ENCODE measurements around the gene LRCH1. TPM values are rescaled to one million over a fixed set of nuclear protein-coding genes. Genes with fewer than 3 reads are reported as not detected.

Gene LRCH1
- total RNA-seq, 4 donors from 2014 or later, result 5.0 to 20.4 (median 7.4) TPM

DNA sequence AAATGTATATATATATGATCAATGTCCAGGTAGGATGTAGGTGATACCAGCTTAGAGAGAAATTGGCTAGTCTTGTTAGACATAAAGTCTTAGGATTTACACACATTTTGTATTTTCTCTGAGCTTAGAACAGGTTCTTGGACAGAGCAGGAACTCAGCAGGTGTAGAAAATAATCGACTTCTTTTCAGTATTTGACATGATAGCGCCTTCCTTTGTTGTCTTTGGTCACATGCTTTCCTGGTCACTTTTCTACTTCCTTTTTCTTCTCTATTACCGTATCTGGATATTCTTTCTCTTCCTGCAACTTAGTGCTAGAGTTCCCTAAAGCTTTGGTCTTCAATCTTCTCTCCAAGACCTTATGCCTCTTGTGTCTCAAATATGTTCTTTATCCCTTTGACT, 107.4 kb downstream of the LRCH1 start:
- Histone ChIP-seq H3K27me3 (no peaks in the 10 kb centered on the region), H3K4me3 (no peak overlapping the region), H3K9me3 (no peaks in the 10 kb centered on the region), H3K36me3 (no peaks in the 10 kb centered on the region), H3K4me1 (peaks cover 0 to 43% (median 2%) of the 10 kb centered on the region in 3 donors), H3K27ac (no peak overlapping the region)
- 74 to 75% methylated on average over 3 of the region's 3 CpGs for WGBS, 2 donors
- DNase-seq, result no peak
- no peak for TF ChIP-seq POLR2A (IDR thresholded peaks at IDR 0.05)
- TF ChIP-seq, protein P1, sequence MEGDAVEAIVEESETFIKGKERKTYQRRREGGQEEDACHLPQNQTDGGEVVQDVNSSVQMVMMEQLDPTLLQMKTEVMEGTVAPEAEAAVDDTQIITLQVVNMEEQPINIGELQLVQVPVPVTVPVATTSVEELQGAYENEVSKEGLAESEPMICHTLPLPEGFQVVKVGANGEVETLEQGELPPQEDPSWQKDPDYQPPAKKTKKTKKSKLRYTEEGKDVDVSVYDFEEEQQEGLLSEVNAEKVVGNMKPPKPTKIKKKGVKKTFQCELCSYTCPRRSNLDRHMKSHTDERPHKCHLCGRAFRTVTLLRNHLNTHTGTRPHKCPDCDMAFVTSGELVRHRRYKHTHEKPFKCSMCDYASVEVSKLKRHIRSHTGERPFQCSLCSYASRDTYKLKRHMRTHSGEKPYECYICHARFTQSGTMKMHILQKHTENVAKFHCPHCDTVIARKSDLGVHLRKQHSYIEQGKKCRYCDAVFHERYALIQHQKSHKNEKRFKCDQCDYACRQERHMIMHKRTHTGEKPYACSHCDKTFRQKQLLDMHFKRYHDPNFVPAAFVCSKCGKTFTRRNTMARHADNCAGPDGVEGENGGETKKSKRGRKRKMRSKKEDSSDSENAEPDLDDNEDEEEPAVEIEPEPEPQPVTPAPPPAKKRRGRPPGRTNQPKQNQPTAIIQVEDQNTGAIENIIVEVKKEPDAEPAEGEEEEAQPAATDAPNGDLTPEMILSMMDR (IDR thresholded peaks at IDR 0.05), result no peak
- intact Hi-C loops (cut with DNase I), result no loop called here

DNA sequence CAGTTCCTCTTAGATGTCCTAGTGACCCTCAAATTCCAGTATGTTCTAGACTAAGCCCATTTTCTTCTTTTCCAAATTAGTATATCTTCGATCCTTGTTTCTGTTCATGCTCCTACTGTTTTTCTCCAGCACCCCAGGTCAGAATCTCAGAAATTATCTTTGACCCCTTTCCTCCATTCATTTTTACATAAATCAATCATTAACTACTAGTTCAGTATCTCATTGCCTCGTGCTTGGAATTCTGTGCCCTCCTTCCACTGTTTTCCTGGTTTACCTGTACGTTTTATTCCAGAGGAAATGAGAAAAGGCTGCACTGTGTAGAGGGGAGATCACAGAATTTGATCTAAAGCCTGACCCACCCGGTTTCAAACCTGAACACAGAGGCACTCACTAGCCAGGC, 107.9 kb downstream of the LRCH1 start:
- Histone ChIP-seq H3K27me3 (no peaks in the 10 kb centered on the region), H3K4me1 (peaks cover 0 to 43% (median 6%) of the 10 kb centered on the region in 3 donors), H3K9me3 (no peaks in the 10 kb centered on the region), H3K27ac (no peak overlapping the region), H3K36me3 (no peaks in the 10 kb centered on the region), H3K4me3 (no peak overlapping the region)
- 86 to 90% methylated on average over 4 of the region's 4 CpGs for WGBS, 2 donors
- intact Hi-C loops (cut with DNase I), result no loop called here
- no peak for DNase-seq
- TF ChIP-seq POLR2A (IDR thresholded peaks at IDR 0.05), result no peak
- TF ChIP-seq, protein P1 (IDR thresholded peaks at IDR 0.05), result no peak

DNA sequence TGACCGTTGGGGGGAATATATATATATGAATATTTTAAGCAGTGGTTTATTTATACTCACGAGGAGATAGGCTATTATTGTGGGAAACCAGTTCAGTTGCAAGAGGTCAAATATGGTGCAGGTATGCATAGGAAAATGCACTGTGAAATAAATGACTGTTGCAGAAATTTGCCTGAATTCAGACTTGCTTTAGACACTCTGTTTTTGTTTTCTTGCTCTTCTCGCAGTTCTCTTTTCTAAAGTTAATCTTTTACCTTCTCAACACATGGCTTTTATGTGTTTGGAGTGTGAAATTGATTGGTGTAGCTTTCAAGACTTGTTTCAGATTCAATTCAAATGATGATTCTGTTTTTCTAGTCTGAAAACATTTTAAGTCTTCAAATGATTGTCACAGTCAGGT, 109.7 kb downstream of the LRCH1 start:
- 69 to 77% methylated on average over 3 of the region's 3 CpGs for WGBS, 2 donors
- H3K4me3 ChIP-seq, result no peak overlapping the region
- no peak for TF ChIP-seq POLR2A (IDR thresholded peaks at IDR 0.05)
- TF ChIP-seq, protein P1 (IDR thresholded peaks at IDR 0.05), result no peak
- intact Hi-C loops (cut with DNase I), result no loop called here
- H3K4me1 ChIP-seq, result peaks cover 0 to 53% (median 19%) of the 10 kb centered on the region in 3 donors
- no peaks in the 10 kb centered on the region for H3K36me3 ChIP-seq
- peak overlapping the region in 1 of 4 donors; percentile 6 for H3K27ac ChIP-seq
- no peaks in the 10 kb centered on the region for H3K27me3 ChIP-seq
- no peak for DNase-seq
- no peaks in the 10 kb centered on the region for H3K9me3 ChIP-seq

DNA sequence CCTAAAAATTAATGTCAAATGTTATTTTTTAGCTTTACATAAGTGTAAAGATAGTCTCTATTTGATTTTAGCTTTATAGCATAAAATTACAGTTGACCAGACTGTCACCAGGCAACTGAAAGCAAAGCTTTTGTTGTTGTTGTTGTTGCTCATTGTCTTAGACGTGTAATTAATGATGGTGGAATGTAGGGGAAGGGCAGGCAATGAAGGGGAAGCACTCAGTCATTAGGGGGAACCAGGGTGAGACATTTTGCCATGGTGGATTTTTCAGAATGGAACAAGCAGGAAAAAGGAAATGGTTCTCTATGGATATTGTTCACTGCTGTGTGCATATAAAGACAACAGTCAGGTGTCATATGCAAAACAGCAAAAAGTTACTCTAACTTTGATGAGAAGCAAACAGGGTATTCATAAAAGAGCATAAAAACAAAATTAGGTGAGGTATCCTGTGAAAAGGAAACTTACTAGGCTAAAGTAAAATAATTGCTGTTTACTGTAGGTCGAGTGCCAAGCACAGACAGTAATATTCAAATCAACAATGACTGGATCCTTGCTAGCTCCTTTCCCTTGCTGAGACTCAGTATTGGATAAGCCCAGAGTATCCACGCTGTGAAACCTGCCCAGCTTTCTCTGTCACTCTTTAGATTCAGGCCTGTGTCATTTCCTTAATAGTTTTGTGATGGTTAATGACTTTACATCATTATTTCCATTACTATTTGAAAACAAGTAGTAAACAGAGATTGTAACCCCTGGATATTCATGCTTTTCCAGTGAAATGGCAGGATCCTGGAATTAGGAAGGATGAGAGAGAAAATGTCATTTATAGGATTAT, 110.5 kb downstream of the LRCH1 start:
- Histone ChIP-seq H3K9me3 (no peaks in the 10 kb centered on the region), H3K4me1 (peaks cover 0 to 61% (median 19%) of the 10 kb centered on the region in 3 donors), H3K4me3 (no peak overlapping the region), H3K36me3 (no peaks in the 10 kb centered on the region), H3K27ac (peak overlapping the region in 3 of 4 donors; percentile 25 to 37 (median 33)), H3K27me3 (no peaks in the 10 kb centered on the region)
- 57 to 64% methylated on average over 3 of the region's 3 CpGs for WGBS, 2 donors
- DNase-seq, result no peak
- intact Hi-C loops (cut with DNase I), result no loop called here
- TF ChIP-seq, protein P1 (IDR thresholded peaks at IDR 0.05), result no peak
- TF ChIP-seq POLR2A (IDR thresholded peaks at IDR 0.05), result no peak

DNA sequence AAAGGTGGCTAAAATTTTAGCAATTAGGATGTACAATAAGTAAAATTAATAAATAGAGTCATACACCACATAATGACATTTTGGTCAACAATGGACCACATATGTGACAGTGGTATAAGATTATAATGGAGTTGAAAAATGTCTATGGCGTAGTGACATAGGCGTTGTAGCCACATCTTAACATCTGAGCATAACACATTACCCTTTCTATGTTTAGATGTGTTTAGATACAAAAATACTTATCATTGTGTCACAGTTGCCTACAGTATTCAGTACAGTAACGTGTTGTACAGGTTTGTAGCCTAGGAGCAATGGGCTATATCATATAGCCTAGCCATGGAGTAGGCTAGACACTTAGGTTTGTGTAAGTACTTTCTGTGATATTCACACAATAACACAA, 111.2 kb downstream of the LRCH1 start:
- H3K27ac ChIP-seq, result peak overlapping the region in 2 of 4 donors; percentile 25 to 37
- no peak for DNase-seq
- H3K4me3 ChIP-seq, result no peak overlapping the region
- H3K9me3 ChIP-seq, result no peaks in the 10 kb centered on the region
- H3K36me3 ChIP-seq, result no peaks in the 10 kb centered on the region
- intact Hi-C loops (cut with DNase I), result no loop called here
- TF ChIP-seq POLR2A (IDR thresholded peaks at IDR 0.05), result no peak
- TF ChIP-seq, protein P1 (IDR thresholded peaks at IDR 0.05), result no peak
- no peaks in the 10 kb centered on the region for H3K27me3 ChIP-seq
- WGBS, 2 donors, result 92 to 96% methylated on average over 3 of the region's 3 CpGs
- peaks cover 0 to 68% (median 19%) of the 10 kb centered on the region in 3 donors for H3K4me1 ChIP-seq
